GM23248 (cell line): ENCODE measurements around the gene HASPIN.

Source experiments
- EZH2 ChIP-seq: fragments of 200-600 bp; sonication (generic); IDR thresholded peaks from 2 replicates; pipeline ENCODE4 v1.6.1; 2018; ENCODE audit warnings: antibody characterized with exemption, mild to moderate bottlenecking; ENCODE audit not compliant: insufficient read depth, poor library complexity, severe bottlenecking
- EZH2phosphoT487 ChIP-seq: fragments of 200-600 bp; sonication (generic); IDR thresholded peaks from 2 replicates; pipeline ENCODE4 v1.6.1; 2018; ENCODE audit warnings: antibody characterized with exemption, moderate library complexity, mild to moderate bottlenecking, low read depth; ENCODE audit not compliant: insufficient read depth

GRCh38 chr17:3697103-3697476 lies 26.6 kb upstream of the HASPIN start:
- TF ChIP-seq EZH2, result no peak
- TF ChIP-seq EZH2phosphoT487, result no peak
